K562 (cell line): ENCODE results near the gene C1QTNF12. TPM values are rescaled to one million over a fixed set of nuclear protein-coding genes. Genes with fewer than 3 reads are reported as not detected.

ENCODE experiments used
- FOXP1 ChIP-seq: sonication (generic); formaldehyde crosslinking; IDR thresholded peaks from 2 replicates; pipeline ENCODE4 v1.8.0; 2022; ENCODE audit warnings: mild to moderate bottlenecking, missing genetic modification reagents
- NFIC ChIP-seq: fragments of 450-650 bp; IDR thresholded peaks from 2 replicates; pipeline ENCODE4 v1.6.1; 2017; ENCODE audit warnings: mild to moderate bottlenecking, inconsistent platforms
- PML ChIP-seq: IDR thresholded peaks from 2 replicates; pipeline ENCODE4 v1.6.1; 2012; ENCODE audit warnings: low read length, inconsistent platforms
- polyA plus RNA-seq, 8 experiments: library from polyadenylated mRNA; depleted of rRNA in 4 of 8; stranded (reverse) in 5 of 8; unstranded in 3 of 8; fragments of >200 nt; fragmentation: Nextera tagmentation in 2 of 8; fragmentation: Illumina TruSeq in 1 of 8; extraction: Ambion mirVana in 2 of 8; extraction: Trizol in 1 of 8; gene quantifications; 2 replicates each; pipeline versions ENCODE4 v1.2.1 to v1.2.3, GENCODE V29; 2011 to 2014; ENCODE audit warnings: inconsistent platforms in 1 of 8, missing spikeins in 1 of 8
- total RNA-seq, 7 experiments: library from RNA; depleted of rRNA in 6 of 7; stranded (reverse); fragments of >200 nt in 6 of 7; fragmentation: Illumina TruSeq in 2 of 7; extraction: Trizol in 2 of 7; gene quantifications; 2 replicates each; pipeline versions ENCODE4 v1.2.1 to v1.2.3, GENCODE V29; 2011 to 2021; ENCODE audit warnings: low replicate concordance in 1 of 7
- TF ChIP-seq, protein P1 (sequence below): fragments of 450-650 bp; formaldehyde crosslinking; IDR thresholded peaks from 2 replicates; pipeline ENCODE4 v1.4.0; 2020; ENCODE audit warnings: mild to moderate bottlenecking, moderate library complexity
- TF ChIP-seq, protein P2 (sequence below): fragments of 150-350 bp; conservative IDR thresholded peaks from 2 replicates; pipeline ENCODE4 v1.6.1; 2014; ENCODE audit warnings: low read length

Gene C1QTNF12
- total and polyA plus RNA-seq, 9 of the 15 experiments (the other 6 are each of a cell fraction or from before 2014, with no cell fraction given): 0.11 to 4.3 (median 0.93) TPM; not detected in 3

- TF ChIP-seq, protein P1, sequence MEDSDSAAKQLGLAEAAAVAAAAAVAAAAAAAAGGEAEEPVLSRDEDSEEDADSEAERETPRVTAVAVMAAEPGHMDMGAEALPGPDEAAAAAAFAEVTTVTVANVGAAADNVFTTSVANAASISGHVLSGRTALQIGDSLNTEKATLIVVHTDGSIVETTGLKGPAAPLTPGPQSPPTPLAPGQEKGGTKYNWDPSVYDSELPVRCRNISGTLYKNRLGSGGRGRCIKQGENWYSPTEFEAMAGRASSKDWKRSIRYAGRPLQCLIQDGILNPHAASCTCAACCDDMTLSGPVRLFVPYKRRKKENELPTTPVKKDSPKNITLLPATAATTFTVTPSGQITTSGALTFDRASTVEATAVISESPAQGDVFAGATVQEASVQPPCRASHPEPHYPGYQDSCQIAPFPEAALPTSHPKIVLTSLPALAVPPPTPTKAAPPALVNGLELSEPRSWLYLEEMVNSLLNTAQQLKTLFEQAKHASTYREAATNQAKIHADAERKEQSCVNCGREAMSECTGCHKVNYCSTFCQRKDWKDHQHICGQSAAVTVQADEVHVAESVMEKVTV (CRISPR knock-in tag): 0 out of 2 replicates have a peak, but pooled peaks have one; percentile 16
- TF ChIP-seq, protein P2, sequence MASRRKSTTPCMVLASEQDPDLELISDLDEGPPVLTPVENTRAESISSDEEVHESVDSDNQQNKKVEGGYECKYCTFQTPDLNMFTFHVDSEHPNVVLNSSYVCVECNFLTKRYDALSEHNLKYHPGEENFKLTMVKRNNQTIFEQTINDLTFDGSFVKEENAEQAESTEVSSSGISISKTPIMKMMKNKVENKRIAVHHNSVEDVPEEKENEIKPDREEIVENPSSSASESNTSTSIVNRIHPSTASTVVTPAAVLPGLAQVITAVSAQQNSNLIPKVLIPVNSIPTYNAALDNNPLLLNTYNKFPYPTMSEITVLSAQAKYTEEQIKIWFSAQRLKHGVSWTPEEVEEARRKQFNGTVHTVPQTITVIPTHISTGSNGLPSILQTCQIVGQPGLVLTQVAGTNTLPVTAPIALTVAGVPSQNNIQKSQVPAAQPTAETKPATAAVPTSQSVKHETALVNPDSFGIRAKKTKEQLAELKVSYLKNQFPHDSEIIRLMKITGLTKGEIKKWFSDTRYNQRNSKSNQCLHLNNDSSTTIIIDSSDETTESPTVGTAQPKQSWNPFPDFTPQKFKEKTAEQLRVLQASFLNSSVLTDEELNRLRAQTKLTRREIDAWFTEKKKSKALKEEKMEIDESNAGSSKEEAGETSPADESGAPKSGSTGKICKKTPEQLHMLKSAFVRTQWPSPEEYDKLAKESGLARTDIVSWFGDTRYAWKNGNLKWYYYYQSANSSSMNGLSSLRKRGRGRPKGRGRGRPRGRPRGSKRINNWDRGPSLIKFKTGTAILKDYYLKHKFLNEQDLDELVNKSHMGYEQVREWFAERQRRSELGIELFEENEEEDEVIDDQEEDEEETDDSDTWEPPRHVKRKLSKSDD: no peak
- 0 out of 2 replicates have a peak, but pooled peaks have one; percentile 66 for TF ChIP-seq FOXP1 (CRISPR knock-in tag)
- TF ChIP-seq NFIC: 0 out of 2 replicates have a peak, but pooled peaks have one; percentile 6
- no peak for TF ChIP-seq PML
These were observed 43.8 kb upstream of the C1QTNF12 start (continued) for GRCh38 chr1:1290238-1290731.
